ENCODE data around the gene AHCYL2.
"Not testable (repeated sequence)": the region's sequence is repeated elsewhere in the genome, so short reads cannot be mapped to it uniquely, and the experiment has no call there.

The AHCYL2 gene

DNA sequence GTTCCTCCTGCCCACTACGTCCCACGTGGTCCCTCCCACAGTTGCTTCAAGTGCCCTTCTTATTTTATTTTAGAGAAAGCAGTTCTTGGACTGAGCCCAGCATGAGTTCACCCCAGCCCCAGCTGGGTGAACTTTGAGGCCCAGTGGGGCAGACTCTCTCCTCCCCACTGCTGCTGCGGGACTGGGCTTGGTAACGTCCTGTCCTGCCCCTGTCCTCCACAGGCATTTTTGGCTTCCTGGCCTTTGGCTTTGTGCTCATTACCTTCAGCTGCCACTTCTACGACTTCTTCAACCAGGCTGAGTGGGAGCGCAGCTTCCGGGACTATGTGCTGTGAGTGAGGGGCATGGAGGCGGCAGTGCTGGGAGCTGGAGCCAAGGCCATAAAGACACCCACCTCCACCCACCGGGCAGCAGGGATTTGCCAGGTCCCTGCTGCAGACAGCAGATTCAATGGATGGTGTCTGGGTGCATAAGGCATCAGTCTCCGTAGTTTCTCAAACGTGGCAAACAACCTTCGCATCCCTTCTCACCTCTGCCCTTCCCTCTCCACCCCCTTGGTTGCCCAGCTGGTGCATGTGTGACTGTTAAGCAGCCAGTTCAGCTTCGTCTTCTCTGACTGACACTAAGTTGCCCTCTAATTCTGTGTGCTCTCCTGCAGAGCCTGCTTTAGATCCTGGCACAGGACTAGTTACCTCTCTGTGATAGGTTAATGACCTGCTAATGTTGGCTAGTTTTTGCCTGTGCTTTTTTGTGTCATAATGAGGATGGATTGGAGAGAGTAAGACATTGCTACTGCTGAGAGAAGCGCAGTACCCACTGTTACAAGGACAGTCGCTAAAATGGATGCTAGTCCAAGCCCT lies 15.5 kb upstream of the AHCYL2 start:
- no peak for DNase-seq

DNA sequence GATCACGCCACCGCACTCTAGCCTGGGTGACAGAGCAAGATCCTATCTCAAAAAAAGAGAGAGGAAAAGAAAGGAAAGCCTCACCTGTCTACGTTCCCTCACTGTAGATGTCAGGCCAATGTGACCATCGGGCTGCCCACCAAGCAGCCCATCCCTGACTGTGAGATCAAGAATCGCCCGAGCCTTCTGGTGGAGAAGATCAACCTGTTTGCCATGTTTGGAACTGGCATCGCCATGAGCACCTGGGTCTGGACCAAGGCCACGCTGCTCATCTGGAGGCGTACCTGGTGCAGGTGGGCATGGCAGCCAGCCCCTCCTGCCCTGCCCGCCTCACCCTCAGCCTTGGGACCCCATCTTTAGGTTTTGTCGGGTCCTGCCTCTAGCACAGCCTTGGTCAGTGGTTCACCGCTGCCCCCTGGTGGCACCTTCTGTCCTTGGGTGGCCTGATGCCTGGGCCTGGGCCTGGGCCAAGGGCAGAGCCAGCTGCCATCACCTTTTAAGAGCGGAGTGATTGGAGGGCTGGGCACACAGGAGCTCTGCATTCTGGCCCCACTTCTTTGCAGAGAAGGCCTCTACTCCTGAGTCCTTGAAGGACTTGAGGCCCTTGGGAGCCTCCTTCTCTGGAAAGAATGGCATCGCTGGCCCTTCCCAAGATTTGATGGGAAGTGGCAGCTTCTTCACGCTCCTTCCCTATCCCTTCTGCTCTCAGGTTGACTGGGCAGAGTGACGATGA lies 14.4 kb upstream of the AHCYL2 start:
- peak; percentile 51 for DNase-seq

DNA sequence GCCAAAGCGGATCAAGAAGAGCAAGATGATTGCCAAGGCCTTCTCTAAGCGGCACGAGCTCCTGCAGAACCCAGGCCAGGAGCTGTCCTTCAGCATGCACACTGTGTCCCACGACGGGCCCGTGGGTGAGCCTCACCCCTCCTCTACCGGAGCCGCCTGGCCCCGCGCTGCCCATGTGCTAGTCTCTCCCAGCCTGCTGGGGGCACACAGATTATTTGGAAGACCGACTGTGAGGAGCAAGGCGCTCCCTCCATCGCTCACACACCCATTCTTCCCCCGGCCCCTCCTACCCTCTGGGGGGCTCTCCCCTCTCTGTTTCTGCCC lies 13.9 kb upstream of the AHCYL2 start:
- no peak for DNase-seq

DNA sequence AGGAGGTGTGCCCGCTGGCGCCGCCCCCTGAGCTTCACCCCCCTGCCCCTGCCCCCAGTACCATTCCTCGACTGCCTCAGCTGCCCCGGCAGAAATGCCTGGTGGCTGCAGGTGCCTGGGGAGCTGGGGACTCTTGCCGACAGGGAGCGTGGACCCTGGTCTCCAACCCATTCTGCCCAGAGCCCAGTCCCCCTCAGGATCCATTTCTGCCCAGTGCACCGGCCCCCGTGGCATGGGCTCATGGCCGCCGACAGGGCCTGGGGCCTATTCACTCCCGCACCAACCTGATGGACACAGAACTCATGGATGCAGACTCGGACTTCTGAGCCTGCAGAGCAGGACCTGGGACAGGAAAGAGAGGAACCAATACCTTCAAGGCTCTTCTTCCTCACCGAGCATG lies 12.7 kb upstream of the AHCYL2 start:
- DNase-seq = no peak

DNA sequence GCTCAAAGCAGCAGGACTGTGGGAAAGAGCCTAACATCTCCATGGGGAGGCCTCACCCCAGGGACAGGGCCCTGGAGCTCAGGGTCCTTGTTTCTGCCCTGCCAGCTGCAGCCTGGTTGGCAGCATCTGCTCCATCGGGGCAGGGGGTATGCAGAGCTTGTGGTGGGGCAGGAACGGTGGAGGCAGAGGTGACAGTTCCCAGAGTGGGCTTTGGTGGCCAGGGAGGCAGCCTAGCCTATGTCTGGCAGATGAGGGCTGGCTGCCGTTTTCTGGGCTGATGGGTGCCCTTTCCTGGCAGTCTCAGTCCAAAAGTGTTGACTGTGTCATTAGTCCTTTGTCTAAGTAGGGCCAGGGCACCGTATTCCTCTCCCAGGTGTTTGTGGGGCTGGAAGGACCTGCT lies 12.2 kb upstream of the AHCYL2 start:
- DNase-seq = no peak

DNA sequence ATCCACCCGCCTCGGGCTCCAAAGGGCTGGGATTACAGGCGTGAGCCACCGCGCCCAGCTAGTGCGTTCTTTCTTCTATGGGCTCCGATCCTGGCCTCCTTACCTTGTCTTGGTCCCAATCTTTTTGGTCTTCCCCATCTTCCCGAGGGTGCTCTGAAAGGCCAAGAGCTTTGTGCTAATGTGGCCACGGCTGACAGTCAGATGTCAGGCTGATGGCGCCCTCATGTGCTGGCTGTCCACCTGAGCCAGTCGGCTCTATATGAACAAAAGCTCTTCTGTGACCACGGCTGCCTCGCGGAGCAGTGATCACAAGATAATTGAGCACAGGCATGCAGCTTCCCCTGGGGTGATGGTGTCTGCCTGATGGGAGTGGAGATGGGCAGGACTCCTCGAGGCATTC lies 11.0 kb upstream of the AHCYL2 start:
- DNase-seq = peak; percentile 4

DNA sequence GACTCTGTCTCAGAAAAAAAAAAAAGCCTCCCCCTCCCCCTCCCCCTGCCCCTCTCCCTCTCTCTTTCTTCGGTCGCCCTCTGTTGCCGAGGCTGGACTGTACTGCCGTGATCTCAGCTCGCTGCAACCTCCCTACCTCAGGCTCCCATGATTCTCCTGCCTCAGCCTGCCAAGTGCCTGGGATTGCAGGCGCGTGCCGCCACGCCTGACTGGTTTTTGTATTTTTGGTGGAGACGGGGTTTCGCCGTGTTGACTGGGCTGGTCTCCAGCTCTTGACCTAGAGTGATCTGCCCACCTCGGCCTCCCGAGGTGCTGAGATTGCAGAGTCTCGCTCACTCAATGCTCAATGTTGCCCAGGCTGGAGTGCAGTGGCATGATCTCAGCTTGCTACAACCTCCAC lies 9.1 kb upstream of the AHCYL2 start:
- DNase-seq = not testable (repeated sequence)

DNA sequence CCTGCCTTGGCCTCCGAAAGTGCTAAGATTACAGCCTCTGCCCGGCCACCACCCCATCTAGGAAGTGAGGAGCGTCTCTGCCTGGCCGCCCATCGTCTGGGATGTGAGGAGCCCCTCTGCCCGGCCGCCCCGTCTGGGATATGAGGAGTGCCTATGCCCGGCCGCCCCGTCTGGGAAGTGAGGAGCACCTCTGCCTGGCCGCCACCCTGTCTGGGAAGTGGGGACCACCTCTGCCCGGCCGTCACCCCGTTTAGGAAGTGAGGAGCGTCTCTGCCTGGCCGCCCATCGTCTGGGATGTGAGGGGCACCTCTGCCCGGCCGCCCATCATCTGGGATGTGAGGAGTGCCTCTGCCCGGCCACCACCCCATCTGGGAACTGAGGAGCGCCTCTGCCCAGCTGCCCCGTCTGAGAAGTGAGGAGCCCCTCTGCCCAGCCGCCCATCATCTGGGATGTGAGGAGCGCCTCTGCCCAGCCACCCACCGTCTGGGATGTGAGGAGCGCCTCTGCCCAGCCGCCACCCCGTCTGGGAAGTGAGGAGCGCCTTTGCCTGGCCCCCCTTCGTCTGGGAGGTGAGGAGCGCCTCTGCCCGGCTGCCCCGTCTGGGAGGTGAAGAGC lies 8.6 kb upstream of the AHCYL2 start:
- not testable (repeated sequence) for DNase-seq

DNA sequence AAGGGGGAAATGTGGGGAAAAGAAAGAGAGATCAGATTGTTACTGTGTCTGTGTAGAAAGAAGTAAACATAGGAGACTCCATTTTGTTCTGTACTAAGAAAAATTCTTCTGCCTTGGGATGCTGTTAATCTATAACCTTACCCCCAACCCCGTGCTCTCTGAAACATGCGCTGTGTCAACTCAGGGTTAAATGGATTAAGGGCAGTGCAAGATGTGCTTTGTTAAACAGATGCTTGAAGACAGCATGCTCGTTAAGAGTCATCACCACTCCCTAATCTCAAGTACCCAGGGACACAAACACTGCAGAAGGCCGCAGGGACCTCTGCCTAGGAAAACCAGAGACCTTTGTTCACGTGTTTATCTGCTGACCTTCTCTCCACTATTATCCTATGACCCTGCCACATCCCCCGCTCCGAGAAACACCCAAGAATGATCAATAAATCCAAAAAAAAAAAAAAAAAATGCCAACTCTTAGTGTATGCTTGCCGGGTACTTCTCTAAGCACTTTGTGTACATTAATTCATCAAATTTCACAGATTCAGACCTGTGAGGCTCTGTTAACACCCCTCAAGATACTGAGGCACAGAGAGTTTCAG lies 7.9 kb upstream of the AHCYL2 start:
- not testable (repeated sequence) for DNase-seq

DNA sequence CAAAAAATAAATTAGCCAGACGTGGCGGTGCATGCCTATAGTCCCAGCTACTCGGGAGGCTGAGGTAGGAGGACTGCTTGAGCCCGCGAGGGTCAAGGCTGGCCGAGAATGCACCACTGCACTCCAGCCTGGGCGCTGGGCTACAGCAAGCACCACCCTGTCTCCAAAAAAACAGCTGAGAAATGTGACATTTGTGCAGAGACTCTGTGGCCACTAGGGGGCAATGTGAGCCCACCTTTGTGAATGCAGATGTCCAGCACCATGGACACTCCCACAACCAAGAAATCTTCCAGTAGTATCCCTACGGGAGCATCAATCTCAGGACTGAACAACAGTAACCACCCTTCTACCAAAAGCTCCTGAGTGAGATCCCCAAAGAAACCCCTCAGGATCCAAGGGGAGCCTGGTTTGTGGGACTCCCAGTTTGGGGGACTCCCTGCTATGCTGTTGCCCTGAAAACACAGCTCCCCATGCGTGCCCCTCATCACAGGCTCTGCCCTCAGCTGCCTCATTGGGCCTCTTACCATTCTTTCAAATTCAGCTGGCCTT lies 6.2 kb upstream of the AHCYL2 start:
- DNase-seq = peak; percentile 88

DNA sequence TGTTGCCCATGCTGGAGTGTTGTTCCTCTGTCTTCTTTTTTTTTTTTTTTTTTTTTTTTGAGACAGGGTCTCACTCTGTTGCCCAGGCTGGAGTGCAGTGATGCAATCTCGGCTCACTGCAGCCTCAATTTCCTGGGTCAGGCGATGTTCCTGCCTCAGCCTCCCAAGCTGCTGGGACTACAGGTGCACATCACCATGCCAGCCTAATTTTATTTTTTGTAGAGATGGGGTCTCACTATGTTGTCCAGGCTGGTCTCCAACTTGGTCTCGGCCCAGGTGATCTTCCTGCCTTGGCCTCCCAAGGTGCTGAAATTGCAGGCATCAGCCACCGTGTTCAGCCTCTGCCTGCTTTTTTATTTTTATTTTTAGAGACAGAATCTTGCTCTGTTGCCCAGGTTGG lies 5.7 kb upstream of the AHCYL2 start:
- not testable (repeated sequence) for DNase-seq

DNA sequence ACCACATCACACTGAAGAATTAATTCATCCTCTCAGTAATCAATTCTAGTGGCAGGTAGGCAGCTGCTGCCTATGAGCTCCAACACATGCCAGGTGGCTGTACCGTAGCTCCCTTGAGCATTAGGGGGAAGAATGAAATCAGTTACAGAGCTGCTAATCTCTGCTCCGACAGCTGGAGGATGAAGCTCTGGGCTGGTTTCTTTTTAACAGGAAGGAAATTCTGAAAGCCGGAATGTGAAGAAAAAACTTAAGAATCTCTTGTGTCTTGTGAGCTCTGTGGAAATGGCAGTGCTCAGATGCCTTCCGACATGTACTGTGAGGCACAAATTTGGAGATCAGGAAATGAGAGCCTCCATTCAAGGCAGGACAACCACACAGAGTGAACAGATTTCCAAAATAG lies 2.8 kb upstream of the AHCYL2 start:
- DNase-seq = no peak

DNA sequence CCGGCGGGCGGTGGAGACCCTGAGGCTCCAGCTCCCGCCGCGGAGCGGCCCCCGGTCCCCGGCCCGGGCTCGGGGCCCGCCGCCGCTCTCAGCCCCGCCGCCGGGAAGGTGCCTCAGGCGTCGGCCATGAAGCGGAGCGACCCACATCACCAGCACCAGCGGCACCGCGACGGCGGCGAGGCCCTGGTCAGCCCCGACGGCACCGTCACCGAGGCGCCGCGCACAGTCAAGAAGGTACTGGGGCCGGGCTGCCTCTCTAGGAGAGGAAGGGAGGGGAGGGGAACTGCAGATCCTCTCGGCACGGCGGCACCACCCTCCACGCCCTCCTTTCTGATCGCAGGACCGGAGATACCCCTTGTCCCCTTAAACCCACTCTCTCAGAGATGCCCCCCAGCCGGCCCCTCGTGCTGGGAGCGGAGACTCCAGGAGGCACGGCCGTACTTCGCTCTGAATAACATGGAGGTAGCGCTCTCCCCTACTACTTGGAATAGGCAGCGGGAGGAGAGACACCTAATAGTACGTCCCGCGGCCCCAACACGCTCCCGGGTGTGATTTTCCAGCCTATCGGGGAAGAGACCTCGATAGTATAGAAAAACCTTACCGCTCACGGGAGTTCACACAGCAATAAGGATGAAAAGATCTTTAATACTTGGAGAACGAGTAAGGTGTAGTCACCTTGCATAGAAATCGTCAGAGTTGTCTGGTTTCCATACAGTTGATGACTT lies 538 bp downstream of the AHCYL2 start:
- peak; percentile 56 for DNase-seq

DNA sequence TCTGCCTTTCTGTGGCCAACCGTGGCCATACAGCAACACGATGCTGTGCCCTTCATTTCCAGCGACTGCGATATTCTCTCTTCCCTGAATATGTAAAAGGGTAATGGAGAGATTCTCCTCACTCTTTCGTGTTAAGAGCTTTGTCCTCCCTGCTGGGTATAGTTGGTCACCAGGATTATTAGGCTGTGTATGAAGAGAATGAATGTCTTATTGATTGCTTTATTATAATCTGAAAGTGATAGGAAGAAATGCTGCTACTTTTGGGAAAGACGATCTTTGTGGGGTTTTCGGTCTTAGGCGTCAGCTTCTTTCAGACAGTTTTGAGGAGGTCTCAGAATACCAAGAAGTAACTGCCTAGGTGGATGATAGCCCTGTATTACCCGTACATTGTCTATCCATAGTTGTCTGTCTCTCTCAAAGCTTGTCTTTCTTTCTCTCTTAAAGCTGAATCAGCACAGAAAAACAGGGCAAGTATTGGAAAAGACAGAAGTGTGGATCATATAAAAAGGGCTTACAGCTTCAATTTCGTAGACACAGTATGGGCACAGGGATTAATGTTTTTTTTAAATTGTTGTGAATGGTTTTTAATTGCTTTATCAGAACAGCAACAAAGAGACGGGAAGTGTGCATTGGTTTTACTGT lies 1.2 kb downstream of the AHCYL2 start:
- peak; percentile 45 for DNase-seq

DNA sequence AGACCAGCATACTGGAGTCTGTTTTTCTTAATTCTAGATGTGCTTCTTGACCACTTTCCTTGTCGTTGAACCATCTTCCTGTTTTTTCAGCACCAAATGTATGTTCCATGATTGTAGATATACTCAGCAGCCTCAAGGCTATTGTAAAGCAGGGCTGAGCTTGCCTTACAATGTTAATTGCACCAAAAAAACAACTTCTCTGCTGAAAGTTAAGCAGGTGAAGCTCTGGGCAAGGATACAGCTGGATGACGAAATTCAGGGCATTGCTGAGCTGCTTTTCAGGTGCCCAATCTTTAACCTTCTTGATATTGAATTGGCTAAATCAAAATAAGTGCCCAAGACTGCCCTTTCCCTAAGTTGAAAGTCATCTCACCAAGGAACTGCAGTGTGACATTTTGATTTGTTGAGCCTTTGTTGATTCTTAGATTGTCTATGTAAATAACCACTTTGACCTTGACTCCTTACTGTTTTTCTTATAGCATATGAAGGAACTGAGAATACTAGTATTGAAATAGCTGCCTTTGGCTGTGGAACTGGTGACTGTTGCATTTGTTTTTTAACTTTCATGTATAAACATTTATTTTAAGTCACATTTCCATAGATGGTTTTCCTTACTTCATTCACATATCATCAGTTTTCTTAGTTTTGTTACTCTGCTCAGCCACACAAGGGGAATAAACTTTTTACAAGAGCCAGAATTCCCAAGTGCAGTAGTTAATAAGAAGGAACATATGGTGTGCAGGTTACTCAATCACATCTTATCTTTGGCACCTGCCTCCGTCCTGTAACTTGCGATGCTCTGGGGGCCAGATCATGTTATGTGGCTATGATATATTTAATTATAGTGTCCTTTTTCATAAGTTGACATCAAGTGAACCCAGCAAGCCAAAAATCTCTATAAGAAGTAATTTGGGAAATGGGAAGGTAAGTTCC lies 3.1 kb downstream of the AHCYL2 start:
- DNase-seq = no peak

DNA sequence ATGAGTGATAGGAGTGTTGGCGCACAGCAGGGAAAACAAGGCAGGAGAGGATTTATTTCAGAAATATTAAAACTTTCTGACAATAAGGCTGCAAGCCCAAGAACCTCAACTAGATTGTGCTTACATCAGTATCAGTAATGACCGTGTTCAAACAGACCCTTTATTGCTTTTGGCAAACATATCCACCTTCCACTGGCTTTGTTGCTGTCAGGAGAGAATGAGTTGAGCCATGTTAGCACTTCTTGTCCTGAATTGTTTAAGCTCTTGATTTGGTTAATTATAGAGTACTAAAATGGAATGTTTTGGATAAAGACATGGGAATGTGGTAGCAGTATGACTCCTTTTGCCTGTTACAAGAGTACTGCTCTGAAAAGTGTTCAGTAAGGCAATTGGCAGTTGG lies 3.8 kb downstream of the AHCYL2 start:
- DNase-seq = no peak

DNA sequence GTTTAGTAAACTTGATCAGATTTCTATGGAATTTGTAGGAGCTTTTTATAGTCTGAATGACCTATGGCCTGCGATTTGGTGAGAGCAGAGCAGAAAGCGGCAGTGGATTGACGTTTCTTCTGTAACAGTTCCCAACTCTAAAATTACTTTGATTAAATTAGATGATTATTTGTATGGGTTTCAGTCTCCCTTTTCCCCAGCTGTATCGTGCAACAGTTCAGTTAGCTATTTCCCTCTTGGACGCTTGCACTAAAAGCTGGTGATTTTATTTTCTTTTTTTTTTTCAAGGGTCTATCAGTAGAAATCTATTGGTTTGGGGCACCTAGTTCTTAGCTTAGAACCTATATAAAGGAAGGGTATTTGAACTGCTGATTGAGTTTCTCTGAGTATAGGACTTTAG lies 6.8 kb downstream of the AHCYL2 start:
- no peak for DNase-seq

DNA sequence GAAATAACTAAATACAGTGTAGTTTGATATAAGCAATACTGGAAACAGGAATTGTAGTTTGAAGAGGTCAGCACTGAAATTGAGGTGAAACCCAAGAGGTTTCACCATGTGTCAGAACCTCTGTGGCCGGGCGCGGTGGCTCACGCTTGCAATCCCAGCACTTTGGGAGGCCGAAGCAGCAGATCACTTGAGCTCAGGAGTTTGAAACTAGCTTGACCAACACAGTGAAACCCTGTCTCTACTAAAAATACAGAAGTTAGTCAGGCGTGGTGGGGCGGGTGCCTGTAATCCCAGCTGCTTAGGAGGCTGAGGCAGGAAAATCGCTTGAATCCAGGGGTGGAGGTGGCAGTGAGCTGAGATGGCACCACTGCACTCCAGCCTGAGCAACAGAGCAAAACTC lies 13.7 kb downstream of the AHCYL2 start:
- DNase-seq = no peak

DNA sequence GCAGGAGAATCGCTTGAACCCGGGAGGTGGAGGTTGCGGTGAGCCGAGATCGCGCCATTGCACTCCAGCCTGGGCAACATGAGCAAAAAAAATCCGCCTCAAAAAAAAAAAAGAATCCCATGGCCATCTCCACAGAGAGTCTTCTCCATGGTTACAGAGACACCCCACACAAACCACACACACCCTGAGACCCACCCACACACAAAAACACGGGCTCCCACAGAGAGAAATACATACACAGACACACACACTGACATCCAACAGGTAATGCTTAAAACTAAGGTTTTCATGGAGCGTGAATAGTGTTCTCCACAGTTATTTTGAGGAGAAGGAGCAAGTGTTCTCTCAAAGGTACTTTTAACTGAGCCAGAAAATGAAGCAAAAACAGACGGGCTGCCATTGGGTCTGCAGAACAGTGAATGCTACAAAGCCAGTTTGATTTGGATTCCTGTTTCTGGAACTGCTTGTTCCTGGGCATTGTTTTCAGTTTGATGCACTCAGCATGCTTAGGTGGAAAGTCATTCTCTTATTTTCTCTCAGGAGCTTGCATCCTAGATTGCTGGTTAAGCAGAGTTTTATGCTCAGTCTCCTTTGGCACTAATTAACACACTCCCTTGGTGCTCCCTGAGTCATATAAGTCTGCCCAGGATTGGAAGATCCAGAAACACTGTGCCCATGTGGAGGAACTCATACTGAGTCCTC lies 15.4 kb downstream of the AHCYL2 start:
- peak; percentile 18 for DNase-seq

DNA sequence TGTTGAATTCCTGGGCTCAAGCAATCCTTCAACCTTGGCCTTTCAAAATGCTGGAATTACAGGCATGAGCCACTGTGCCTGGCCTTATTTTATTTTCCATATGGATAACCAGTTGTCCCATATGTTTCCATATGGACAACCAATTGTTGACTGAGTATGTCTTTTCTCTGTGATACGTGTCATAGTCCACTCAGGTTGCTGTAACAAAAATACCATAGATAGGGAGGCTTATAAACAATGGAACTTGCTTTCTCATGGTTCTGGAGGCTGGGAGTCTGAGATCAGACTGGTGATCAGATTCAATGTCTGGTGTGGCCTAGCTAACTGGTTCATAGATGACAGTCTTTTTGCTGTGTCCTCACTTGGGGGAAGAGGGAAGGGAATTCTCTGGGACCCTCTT lies 19.4 kb downstream of the AHCYL2 start:
- DNase-seq = no peak

Data from midbrain (tissue), 1 donor.